DOHH2 (cell line): ENCODE measurements around the gene TRPM8.

ENCODE experiments used
- CTCF ChIP-seq: fragments of 200-600 bp; sonication (generic); IDR thresholded peaks from one replicate; pipeline ENCODE4 v1.5.1; 2014; ENCODE audit warnings: antibody characterized with exemption, mild to moderate bottlenecking, low read depth, low read length; ENCODE audit not compliant: poor library complexity, severe bottlenecking
- EZH2phosphoT487 ChIP-seq: fragments of 200-600 bp; sonication (generic); IDR thresholded peaks from 2 replicates; pipeline ENCODE4 v1.6.1; 2017; ENCODE audit warnings: borderline replicate concordance, mild to moderate bottlenecking, antibody characterized with exemption, low read length, moderate library complexity, mixed read lengths

- TF ChIP-seq CTCF (no peak), EZH2phosphoT487 (no peak)
Observed at GRCh38 chr2:233989221-233989858, 72.2 kb downstream of the TRPM8 start.
